Retina (tissue), 1 donor: ENCODE data around the gene BCL10.

Experiments
- DNase-seq: peaks from one replicate; pipeline ENCODE4 v3.0.0-alpha.2; 2016

The BCL10 gene

DNA sequence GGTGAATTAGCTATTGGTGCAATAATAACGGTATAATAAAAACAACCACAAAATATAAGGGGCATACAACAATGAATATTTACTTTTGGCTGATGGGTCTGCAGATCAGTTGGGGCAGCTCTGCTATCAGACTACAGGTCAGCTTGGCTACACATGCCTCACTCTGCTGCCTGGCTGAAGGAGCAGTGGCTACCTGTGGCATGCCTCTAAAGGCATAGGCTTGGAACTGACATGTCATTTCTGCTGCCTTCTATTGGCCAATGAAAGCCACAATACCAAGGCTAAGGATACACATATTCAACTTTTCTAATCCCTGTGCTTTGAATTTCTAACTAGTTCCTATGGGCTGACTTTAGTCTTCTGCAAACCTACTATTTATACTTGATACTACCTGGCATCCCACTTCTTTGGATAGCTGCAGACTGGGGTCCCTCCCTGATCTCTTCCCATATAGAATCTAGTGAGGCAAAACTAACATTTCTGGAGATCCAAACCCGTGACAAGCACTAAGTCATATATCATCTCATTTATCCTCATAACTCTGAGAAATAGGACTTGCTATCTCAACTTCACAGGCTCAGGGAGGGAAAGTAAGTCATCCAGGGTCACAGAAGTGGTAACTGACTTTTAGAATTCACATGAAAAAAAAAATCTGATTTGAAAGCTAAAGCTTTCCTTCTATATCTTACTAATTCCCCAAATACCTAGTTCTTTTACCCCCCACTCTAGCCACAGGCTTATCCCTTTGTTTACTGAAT, 56.4 kb downstream of the BCL10 start:
- no peak for DNase-seq

DNA sequence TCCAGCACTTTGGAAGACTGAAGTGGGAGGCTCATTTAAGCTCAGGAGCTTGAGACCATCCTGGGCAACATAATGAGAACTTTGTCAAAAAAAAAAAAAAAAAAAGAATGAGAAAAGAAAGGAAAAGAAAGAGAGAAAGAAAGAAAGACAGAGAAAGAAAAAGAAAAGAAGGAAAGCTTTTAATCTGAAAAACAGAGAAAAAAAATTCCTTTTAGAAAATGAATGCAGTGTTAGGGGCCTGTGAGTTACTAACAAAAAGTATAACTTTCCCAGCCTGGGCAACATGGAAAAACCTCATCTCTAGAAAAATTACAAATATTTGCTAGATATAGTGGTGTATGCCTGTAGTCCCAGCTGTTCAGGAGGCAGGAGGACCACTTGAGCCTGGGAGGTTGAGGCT, 59.7 kb downstream of the BCL10 start:
- no peak for DNase-seq
